HepG2 (cell line): ENCODE results near the gene C14orf132. TPM values are rescaled to one million over a fixed set of nuclear protein-coding genes. Genes with fewer than 3 reads are reported as not detected.

Source experiments
- ATAC-seq: fragments of 200-7000 bp; cut with Tn5 transposase; 3 replicates; pipeline ENCODE4 v1.9.1; 2020; ENCODE audit warnings: mild to moderate bottlenecking, moderate library complexity
- BruUV-seq: library from RNA; stranded (reverse); fragments of 400-500 nt; replicated peaks from 2 replicates; lab custom pipeline; 2021; lab: Mats Ljungman, UMichigan
- CTCF ChIA-PET: fragments of 300-600 bp; formaldehyde crosslinking; extraction: SDS; loops from one replicate; lab custom pipeline; 2021; ENCODE audit warnings: low total read pairs, inconsistent platforms, low intra/inter-chr PET ratio; lab: Yijun Ruan, JAX
- POLR2A ChIA-PET: fragments of 350-600 bp; sonication (Branson Sonifier 250); formaldehyde crosslinking; loops from one replicate; lab custom pipeline; 2020; ENCODE audit warnings: antibody characterized with exemption, inconsistent platforms; lab: Yijun Ruan, JAX
- DNase-seq: peaks from one replicate; pipeline ENCODE4 v3.0.0-alpha.2; 2015; ENCODE audit warnings: low spot score
- FAIRE-seq: peaks from 3 replicates; lab custom pipeline; 2011; peaks lifted over from hg19 to GRCh38; lab: Jason Lieb, UNC
- H2AFZ ChIP-seq: one replicate; pipeline ENCODE4 v1.6.1; 2011; ENCODE audit warnings: low read length, inconsistent platforms
- H3K27ac ChIP-seq: fragments of 300-600 bp; 3 replicates; pipeline ENCODE4 v1.8.0; 2011; ENCODE audit warnings: mixed run types, mild to moderate bottlenecking, mixed read lengths, low read length, inconsistent platforms; ENCODE audit not compliant: insufficient read depth; ENCODE audit errors: extremely low read length
- H3K27me3 ChIP-seq, 2 experiments: fragments of 200-600 bp in 1 of 2; 2 replicates in 1 of 2; 3 replicates in 1 of 2; pipeline versions ENCODE4 v1.6.0 to v1.8.0; 2011; ENCODE audit warnings: low read length in 2 of 2, mild to moderate bottlenecking in 2 of 2, moderate library complexity in 2 of 2, inconsistent platforms in 1 of 2; ENCODE audit not compliant: insufficient read depth in 2 of 2, control insufficient read depth in 1 of 2
- H3K36me3 ChIP-seq, 2 experiments: fragments of 200-600 bp in 1 of 2; replicated peaks in 1 of 2; 2 replicates in 1 of 2; 3 replicates in 1 of 2; pipeline versions ENCODE4 v1.5.1 to v1.8.0; 2011; ENCODE audit warnings: low read length in 2 of 2, inconsistent platforms in 1 of 2; ENCODE audit not compliant: insufficient read depth in 2 of 2, control insufficient read depth in 1 of 2
- H3K4me1 ChIP-seq: 2 replicates; pipeline ENCODE4 v1.5.1; 2012; ENCODE audit warnings: low read length, inconsistent platforms; ENCODE audit not compliant: insufficient read depth
- H3K4me2 ChIP-seq: 2 replicates; pipeline ENCODE4 v1.6.0; 2011; ENCODE audit warnings: low read depth, low read length, inconsistent platforms
- H3K4me3 ChIP-seq, 3 experiments: fragments of 200-600 bp in 1 of 3; sonication (generic), shearing (Covaris generic) in 1 of 3; replicated peaks in 1 of 3; 2 replicates each; pipeline ENCODE4 v1.5.1; 2011 to 2016; ENCODE audit warnings: low read length in 3 of 3, inconsistent platforms in 2 of 3, low read depth in 2 of 3, mild to moderate bottlenecking in 2 of 3, control low read depth in 1 of 3, mixed read lengths in 1 of 3; ENCODE audit not compliant: insufficient read depth in 1 of 3
- H3K79me2 ChIP-seq: one replicate; pipeline ENCODE4 v1.6.1; 2011; ENCODE audit warnings: low read length, inconsistent platforms; ENCODE audit not compliant: insufficient read depth
- H3K9ac ChIP-seq: 2 replicates; pipeline ENCODE4 v1.6.0; 2011; ENCODE audit warnings: mild to moderate bottlenecking, low read depth, low read length, inconsistent platforms; ENCODE audit not compliant: insufficient read depth
- H3K9me3 ChIP-seq: 2 replicates; pipeline ENCODE4 v1.5.1; 2012; ENCODE audit warnings: mild to moderate bottlenecking, low read length
- H4K20me1 ChIP-seq: 2 replicates; pipeline ENCODE4 v1.6.0; 2011; ENCODE audit warnings: inconsistent platforms, mild to moderate bottlenecking, low read length, moderate library complexity; ENCODE audit not compliant: insufficient read depth
- CHCHD3 ChIP-seq: sonication (generic); formaldehyde crosslinking; IDR thresholded peaks from 2 replicates; pipeline ENCODE4 v1.8.0; 2022; ENCODE audit warnings: mild to moderate bottlenecking, missing genetic modification reagents, moderate library complexity
- HDAC2 ChIP-seq: sonication (generic); formaldehyde crosslinking; IDR thresholded peaks from 2 replicates; pipeline ENCODE4 v1.4.0; 2020; ENCODE audit warnings: missing genetic modification reagents
- NONO ChIP-seq, 2 experiments: fragments of 450-650 bp in 1 of 2; sonication (generic) in 1 of 2; formaldehyde crosslinking in 1 of 2; IDR thresholded peaks in 1 of 2; conservative IDR thresholded peaks in 1 of 2; 2 replicates each; pipeline versions ENCODE4 v1.6.1 to v1.8.0; 2017 to 2022; ENCODE audit warnings: mild to moderate bottlenecking in 1 of 2, missing genetic modification reagents in 1 of 2, moderate library complexity in 1 of 2
- PRMT3 ChIP-seq: sonication (generic); formaldehyde crosslinking; IDR thresholded peaks from 2 replicates; pipeline ENCODE4 v1.8.1; 2022; ENCODE audit warnings: low read depth, mild to moderate bottlenecking, moderate library complexity, missing genetic modification reagents, borderline replicate concordance
- TAF15 ChIP-seq: fragments of 200-400 bp; formaldehyde crosslinking; IDR thresholded peaks from one replicate; pipeline ENCODE4 v1.6.1; 2018; ENCODE audit warnings: mild to moderate bottlenecking, low read depth, low read length; ENCODE audit not compliant: poor library complexity, severe bottlenecking
- TBX2 ChIP-seq: sonication (generic); formaldehyde crosslinking; IDR thresholded peaks from 2 replicates; pipeline ENCODE4 v1.5.0; 2020; ENCODE audit warnings: missing genetic modification reagents, mild to moderate bottlenecking, borderline replicate concordance
- ZNF468 ChIP-seq: sonication (generic); formaldehyde crosslinking; IDR thresholded peaks from 2 replicates; pipeline ENCODE4 v1.8.0; 2022; ENCODE audit warnings: mild to moderate bottlenecking, moderate library complexity, missing genetic modification reagents
- ZNF780A ChIP-seq: sonication (generic); formaldehyde crosslinking; IDR thresholded peaks from 2 replicates; pipeline ENCODE4 v1.8.0; 2022; ENCODE audit warnings: mild to moderate bottlenecking, missing genetic modification reagents, moderate library complexity
- ZSCAN29 ChIP-seq: sonication (generic); formaldehyde crosslinking; conservative IDR thresholded peaks from 2 replicates; pipeline ENCODE4 v1.4.0; 2020; ENCODE audit warnings: mild to moderate bottlenecking, missing genetic modification reagents
- in situ Hi-C: cut with HindIII; loops from 2 replicates; pipeline ENCODE4 v1.10.0; 2017; ENCODE audit warnings: low pct_unique_long_range_greater_than_20kb; ENCODE audit not compliant: extremely low pct_ligation_motif_present
- intact Hi-C: fragments of 100-400 bp; cut with micrococcal nuclease; formaldehyde crosslinking; loops from one replicate; pipeline ENCODE4 v1.10.0; 2022; ENCODE audit not compliant: unreplicated experiment
- polyA plus RNA-seq, 8 experiments: library from polyadenylated mRNA; depleted of rRNA in 3 of 8; stranded (reverse) in 7 of 8; unstranded in 1 of 8; fragments of >200 nt; fragmentation: Illumina TruSeq in 4 of 8; extraction: Trizol in 4 of 8; gene quantifications; 2 replicates each; pipeline versions ENCODE4 v1.2.1 to v1.2.3, GENCODE V29; 2011 to 2016; ENCODE audit warnings: low read depth in 4 of 8, missing spikeins in 1 of 8, mixed read lengths in 1 of 8; ENCODE audit not compliant: insufficient read depth in 1 of 8
- total RNA-seq, 5 experiments: library from RNA; depleted of rRNA; stranded (reverse); fragments of >200 nt; fragmentation: Illumina TruSeq; extraction: Trizol; gene quantifications; 2 replicates each; pipeline ENCODE4 v1.2.3, GENCODE V29; 2016; ENCODE audit warnings: low read depth in 1 of 5
- TF ChIP-seq, protein P1 (sequence below): IDR thresholded peaks from 2 replicates; pipeline ENCODE4 v1.6.1; 2012; ENCODE audit warnings: low read length, improper control_type of control experiment
- TF ChIP-seq, protein P2 (sequence below): sonication (generic); formaldehyde crosslinking; IDR thresholded peaks from 2 replicates; pipeline ENCODE4 v1.4.0; 2020; ENCODE audit warnings: mild to moderate bottlenecking, missing genetic modification reagents
- TF ChIP-seq, protein P3 (sequence below): sonication (generic); formaldehyde crosslinking; conservative IDR thresholded peaks from 2 replicates; pipeline ENCODE4 v1.4.0; 2020; ENCODE audit warnings: missing genetic modification reagents

The C14orf132 gene
- total and polyA plus RNA-seq, 2 of the 13 experiments (the other 11 are each of a cell fraction or from before 2014, with no cell fraction given): 0.13 to 0.15 TPM

DNA sequence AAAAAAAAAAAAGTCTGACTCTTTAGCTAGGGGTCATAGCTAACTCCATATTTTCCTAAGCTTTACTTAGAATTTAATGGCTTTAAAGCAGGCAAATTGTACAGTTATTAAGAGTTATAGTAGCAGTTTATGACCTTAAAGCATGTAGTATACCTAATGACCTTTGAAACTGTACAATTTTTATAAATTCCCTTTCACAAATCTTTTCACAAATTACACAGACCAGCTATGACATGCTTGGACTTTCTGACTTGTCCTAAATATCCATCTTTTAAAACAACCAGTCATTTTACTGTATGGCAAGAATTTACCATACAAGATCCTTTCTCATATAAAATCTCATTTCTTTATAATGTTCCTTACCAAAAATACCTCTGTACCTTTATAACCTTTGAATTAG, 74.8 kb downstream of the C14orf132 start:
- Histone ChIP-seq H4K20me1 (no peaks in the 10 kb centered on the region), H2AFZ (no peak overlapping the region), H3K4me1 (no peaks in the 10 kb centered on the region), H3K27me3 (no peaks in the 10 kb centered on the region), H3K36me3 (no peaks in the 10 kb centered on the region), H3K27ac (no peak overlapping the region), H3K4me3 (no peak overlapping the region), H3K4me2 (no peak overlapping the region), H3K9ac (no peak overlapping the region), H3K79me2 (no peaks in the 10 kb centered on the region), H3K9me3 (peaks cover 26% of the 10 kb centered on the region)
- intact Hi-C loops: no loop called here
- no TSS peak for BruUV-seq
- in situ Hi-C loops: no loop called here
- ATAC-seq (no peak), DNase-seq (no peak), FAIRE-seq (no peak)
- POLR2A ChIA-PET: no interaction called here
- CTCF ChIA-PET: no interaction called here
- TF ChIP-seq, protein P1, sequence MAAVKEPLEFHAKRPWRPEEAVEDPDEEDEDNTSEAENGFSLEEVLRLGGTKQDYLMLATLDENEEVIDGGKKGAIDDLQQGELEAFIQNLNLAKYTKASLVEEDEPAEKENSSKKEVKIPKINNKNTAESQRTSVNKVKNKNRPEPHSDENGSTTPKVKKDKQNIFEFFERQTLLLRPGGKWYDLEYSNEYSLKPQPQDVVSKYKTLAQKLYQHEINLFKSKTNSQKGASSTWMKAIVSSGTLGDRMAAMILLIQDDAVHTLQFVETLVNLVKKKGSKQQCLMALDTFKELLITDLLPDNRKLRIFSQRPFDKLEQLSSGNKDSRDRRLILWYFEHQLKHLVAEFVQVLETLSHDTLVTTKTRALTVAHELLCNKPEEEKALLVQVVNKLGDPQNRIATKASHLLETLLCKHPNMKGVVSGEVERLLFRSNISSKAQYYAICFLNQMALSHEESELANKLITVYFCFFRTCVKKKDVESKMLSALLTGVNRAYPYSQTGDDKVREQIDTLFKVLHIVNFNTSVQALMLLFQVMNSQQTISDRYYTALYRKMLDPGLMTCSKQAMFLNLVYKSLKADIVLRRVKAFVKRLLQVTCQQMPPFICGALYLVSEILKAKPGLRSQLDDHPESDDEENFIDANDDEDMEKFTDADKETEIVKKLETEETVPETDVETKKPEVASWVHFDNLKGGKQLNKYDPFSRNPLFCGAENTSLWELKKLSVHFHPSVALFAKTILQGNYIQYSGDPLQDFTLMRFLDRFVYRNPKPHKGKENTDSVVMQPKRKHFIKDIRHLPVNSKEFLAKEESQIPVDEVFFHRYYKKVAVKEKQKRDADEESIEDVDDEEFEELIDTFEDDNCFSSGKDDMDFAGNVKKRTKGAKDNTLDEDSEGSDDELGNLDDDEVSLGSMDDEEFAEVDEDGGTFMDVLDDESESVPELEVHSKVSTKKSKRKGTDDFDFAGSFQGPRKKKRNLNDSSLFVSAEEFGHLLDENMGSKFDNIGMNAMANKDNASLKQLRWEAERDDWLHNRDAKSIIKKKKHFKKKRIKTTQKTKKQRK: no peak
- no peak for TF ChIP-seq PRMT3 (CRISPR knock-in tag)
- no peak for TF ChIP-seq CHCHD3 (CRISPR knock-in tag)
- TF ChIP-seq, protein P2, sequence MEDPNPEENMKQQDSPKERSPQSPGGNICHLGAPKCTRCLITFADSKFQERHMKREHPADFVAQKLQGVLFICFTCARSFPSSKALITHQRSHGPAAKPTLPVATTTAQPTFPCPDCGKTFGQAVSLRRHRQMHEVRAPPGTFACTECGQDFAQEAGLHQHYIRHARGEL (CRISPR knock-in tag): no peak
- TF ChIP-seq, protein P3, sequence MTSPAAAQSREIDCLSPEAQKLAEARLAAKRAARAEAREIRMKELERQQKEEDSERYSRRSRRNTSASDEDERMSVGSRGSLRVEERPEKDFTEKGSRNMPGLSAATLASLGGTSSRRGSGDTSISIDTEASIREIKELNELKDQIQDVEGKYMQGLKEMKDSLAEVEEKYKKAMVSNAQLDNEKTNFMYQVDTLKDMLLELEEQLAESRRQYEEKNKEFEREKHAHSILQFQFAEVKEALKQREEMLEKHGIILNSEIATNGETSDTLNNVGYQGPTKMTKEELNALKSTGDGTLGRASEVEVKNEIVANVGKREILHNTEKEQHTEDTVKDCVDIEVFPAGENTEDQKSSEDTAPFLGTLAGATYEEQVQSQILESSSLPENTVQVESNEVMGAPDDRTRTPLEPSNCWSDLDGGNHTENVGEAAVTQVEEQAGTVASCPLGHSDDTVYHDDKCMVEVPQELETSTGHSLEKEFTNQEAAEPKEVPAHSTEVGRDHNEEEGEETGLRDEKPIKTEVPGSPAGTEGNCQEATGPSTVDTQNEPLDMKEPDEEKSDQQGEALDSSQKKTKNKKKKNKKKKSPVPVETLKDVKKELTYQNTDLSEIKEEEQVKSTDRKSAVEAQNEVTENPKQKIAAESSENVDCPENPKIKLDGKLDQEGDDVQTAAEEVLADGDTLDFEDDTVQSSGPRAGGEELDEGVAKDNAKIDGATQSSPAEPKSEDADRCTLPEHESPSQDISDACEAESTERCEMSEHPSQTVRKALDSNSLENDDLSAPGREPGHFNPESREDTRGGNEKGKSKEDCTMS (CRISPR knock-in tag): no peak
- no peak for TF ChIP-seq ZNF780A
- TF ChIP-seq TAF15: no peak
- no peak for TF ChIP-seq HDAC2 (CRISPR knock-in tag)
- no peak for TF ChIP-seq NONO (IDR thresholded peaks at IDR 0.05)
- no peak for TF ChIP-seq NONO (CRISPR knock-in tag; conservative IDR thresholded peaks at IDR 0.05)
- TF ChIP-seq TBX2: no peak
- no peak for TF ChIP-seq ZNF468 (CRISPR knock-in tag)
- no peak for TF ChIP-seq ZSCAN29 (CRISPR knock-in tag)
